GM19328 (cell line): Measurements from ENCODE around the gene PRKCE.
"Not testable (repeated sequence)": the region's sequence is repeated elsewhere in the genome, so short reads cannot be mapped to it uniquely, and the experiment has no call there.

ENCODE experiments used
- ATAC-seq: cut with Tn5 transposase; IDR thresholded peaks from one replicate; pipeline ENCODE4 v1.9.1; 2021; ENCODE audit warnings: mild to moderate bottlenecking, moderate library complexity; ENCODE audit not compliant: unreplicated experiment

PRKCE gene

GRCh38 chr2:45852450-45853150 lies 201.1 kb downstream of the PRKCE start:
- ATAC-seq: peak; percentile 69

GRCh38 chr2:45855374-45855773 lies 203.9 kb downstream of the PRKCE start:
- ATAC-seq: no peak

- no peak for ATAC-seq
Observed at GRCh38 chr2:45856391-45857274, 205.2 kb downstream of the PRKCE start.

GRCh38 chr2:45857275-45857609 lies 205.8 kb downstream of the PRKCE start:
- ATAC-seq: no peak

GRCh38 chr2:45857867-45858520 lies 206.5 kb downstream of the PRKCE start:
- ATAC-seq: no peak

- not testable (repeated sequence) for ATAC-seq
Observed at GRCh38 chr2:45858872-45859271, 207.4 kb downstream of the PRKCE start.

- no peak for ATAC-seq
Observed at GRCh38 chr2:45859682-45860081, 208.2 kb downstream of the PRKCE start.

- no peak for ATAC-seq
Observed at GRCh38 chr2:45860136-45861121, 209.0 kb downstream of the PRKCE start.

- no peak for ATAC-seq
Observed at GRCh38 chr2:45862843-45863242, 211.4 kb downstream of the PRKCE start.

GRCh38 chr2:45864121-45864520 lies 212.6 kb downstream of the PRKCE start:
- no peak for ATAC-seq

- no peak for ATAC-seq
Observed at GRCh38 chr2:45867349-45867748, 215.9 kb downstream of the PRKCE start.

- no peak for ATAC-seq
Observed at GRCh38 chr2:45867800-45868199, 216.3 kb downstream of the PRKCE start.

- no peak for ATAC-seq
Observed at GRCh38 chr2:45869165-45869501, 217.7 kb downstream of the PRKCE start.

GRCh38 chr2:45871025-45871424 lies 219.6 kb downstream of the PRKCE start:
- no peak for ATAC-seq

- no peak for ATAC-seq
Observed at GRCh38 chr2:45871541-45871940, 220.1 kb downstream of the PRKCE start.

- ATAC-seq: no peak
Observed at GRCh38 chr2:45872211-45872610, 220.7 kb downstream of the PRKCE start.

GRCh38 chr2:45874344-45874743 lies 222.9 kb downstream of the PRKCE start:
- no peak for ATAC-seq

- ATAC-seq: no peak
Observed at GRCh38 chr2:45876611-45877010, 225.1 kb downstream of the PRKCE start.

GRCh38 chr2:45879406-45879805 lies 227.9 kb downstream of the PRKCE start:
- no peak for ATAC-seq

- no peak for ATAC-seq
Observed at GRCh38 chr2:45879936-45880335, 228.5 kb downstream of the PRKCE start.
